ENCODE data around the gene AGL. TPM values are rescaled to one million over a fixed set of nuclear protein-coding genes. Genes with fewer than 3 reads are reported as not detected.

AGL gene
- 2.7 to 3.8 TPM (median 3.5 TPM) in 5 replicates for total RNA-seq (2022; extraction: Qiagen RNA extraction)

GRCh38 chr1:99849744-99850458 is at the start of gene AGL:
Gene AGL (plus strand): TSS chr1:99850361. CDS start chr1:99851043, 682 bp downstream.

GRCh38 chr1:99969729-99970621 is 119.8 kb downstream of the AGL start, which contains the start of gene SLC35A3:
Gene SLC35A3 (plus strand): TSS chr1:99969996. CDS start chr1:99993555, 23,559 bp downstream.

Other genes with a start within 250 kb of the AGL start
- gene PALMD, start 204.2 kb upstream of the AGL start, total RNA-seq (2022; extraction: Qiagen RNA extraction): 0.22 to 0.52 TPM (median 0.37 TPM) in 5 replicates
- 1.5 to 2.3 TPM (median 1.9 TPM) in 5 replicates for gene FRRS1, start 83.7 kb upstream of the AGL start, total RNA-seq (2022; extraction: Qiagen RNA extraction)
- 8.5 to 10.0 TPM (median 8.8 TPM) in 5 replicates for gene SLC35A3, start 119.6 kb downstream of the AGL start, total RNA-seq (2022; extraction: Qiagen RNA extraction)

Data from A549 treated with Mapracorat at 1 μM for 4 hours (cell line).